ENCODE measurements around the gene SIM1.
"Not testable (repeated sequence)": the region's sequence is repeated elsewhere in the genome, so short reads cannot be mapped to it uniquely, and the experiment has no call there.

Gene SIM1

DNA sequence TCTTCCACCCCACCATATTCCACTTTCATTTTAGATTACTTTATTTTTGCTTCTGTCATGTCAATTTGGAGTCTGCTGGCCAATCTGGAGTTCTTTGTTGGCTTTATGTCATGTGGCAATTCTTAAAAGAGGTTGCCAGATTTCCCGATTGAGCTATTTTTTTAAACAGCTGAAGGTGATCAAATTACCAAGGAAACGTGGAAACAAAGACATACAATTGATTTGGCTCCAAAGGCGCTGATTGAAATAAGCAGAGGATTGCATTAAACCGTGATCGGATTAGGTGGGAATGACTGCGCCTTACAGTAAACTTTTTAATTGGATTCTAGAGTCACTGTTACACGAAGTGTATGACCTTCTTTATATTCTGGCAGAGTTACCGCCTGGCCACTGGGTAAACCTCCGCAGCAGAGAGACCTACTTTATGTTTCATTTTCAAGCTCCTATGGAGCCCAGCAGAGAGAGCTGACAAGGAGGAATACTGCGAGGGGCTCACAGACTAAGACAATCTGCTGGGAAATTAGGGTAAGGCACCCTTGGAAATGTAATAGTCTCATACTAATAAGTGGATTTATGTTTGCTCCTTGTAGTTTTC lies 37.9 kb downstream of the SIM1 start:
- no peak for DNase-seq (ENCODE audit: low read depth, low spot score)

DNA sequence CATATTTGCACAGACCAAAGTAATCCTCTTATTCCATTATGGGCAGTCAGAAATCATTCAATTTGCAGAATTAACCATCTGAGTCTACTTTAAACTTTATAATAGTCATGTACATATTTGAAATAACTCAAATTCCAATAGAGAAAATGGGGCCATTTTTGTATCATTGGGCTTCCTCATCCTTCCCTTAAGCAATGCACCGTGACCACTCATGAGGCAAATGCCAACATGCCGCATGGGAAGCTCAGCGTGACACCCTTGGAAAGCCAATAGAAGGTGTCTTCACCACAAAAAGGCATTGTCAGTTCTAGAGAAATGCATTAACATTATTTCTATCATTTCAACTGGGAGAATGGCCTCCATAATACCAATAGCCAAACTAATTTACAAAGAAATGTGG lies 38.5 kb downstream of the SIM1 start:
- DNase-seq (ENCODE audit: low read depth, low spot score) = no peak

DNA sequence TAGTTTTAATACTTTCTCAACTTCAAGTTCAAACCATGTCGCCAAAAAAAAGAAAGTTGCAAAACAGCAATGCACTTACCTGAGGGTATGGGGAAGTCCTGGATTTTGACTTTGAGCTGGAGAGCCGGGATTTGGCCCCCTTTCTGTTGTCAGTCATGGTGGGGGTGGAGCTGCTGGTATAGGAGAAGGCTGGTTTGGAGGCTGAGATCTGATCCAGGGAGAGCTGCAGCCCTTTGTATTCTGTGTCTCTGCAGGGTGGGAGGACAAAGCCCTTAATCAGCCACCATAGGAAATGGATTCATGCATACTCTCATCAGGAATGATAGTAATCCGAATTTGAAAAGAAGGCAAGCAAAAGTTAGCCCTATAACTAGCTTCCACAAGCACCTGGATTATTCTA lies 44.0 kb downstream of the SIM1 start:
- DNase-seq (ENCODE audit: low read depth, low spot score) = no peak

DNA sequence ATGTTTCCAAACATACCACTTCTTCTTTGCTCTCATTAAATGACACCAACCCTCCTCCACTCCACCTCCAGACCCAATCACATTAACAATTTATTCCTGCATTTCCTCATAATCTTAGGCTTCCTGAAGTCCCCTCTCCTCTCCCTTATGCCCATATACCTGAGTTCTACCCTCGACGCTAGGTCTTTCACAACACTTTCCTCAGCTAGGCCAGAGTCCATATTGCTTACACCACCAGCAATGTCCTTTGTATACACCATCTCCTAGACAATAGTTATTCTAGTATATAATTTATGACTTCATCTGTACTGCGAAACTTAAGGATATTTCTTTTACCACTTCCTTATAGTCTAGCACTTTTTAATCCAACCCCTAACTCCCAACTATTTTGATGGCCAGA lies 47.7 kb downstream of the SIM1 start:
- DNase-seq (ENCODE audit: low read depth, low spot score) = no peak

DNA sequence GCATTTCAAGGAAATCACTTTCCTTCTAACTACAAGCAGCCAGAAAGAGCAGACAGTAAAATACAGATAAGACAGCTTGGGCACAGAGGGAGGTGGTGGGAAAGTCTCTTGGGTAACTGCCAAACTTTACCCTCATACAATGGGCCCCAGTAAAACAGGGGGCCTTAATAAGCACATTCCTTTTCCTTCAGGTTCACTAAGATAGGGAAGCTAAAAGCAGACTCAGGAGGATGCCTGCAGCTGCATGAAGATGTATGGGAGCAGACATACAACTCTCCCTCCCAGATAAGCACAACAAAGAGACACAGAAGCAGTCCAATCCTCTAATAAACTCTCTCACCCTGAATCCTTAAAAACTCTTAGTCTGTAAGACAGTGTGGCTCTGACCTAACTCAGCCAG lies 49.0 kb downstream of the SIM1 start:
- DNase-seq (ENCODE audit: low read depth, low spot score) = no peak

DNA sequence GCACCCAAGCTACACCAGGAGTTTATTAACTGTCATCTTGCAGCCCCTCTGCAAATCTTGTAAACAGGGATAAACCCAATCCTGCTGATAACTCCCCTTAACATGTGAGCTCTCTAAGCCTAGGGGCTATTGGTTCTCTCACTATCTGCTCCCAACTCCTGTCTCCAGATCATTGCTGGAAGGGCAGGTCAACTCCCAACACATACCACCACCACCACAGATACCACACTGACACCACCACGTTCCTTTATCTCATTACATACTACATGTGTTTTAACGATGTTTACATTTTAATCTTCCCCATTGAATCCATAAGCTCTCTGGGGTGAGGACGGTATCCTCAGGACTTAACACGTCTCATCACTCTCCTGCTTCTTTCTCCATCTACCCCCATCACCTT lies 51.8 kb downstream of the SIM1 start:
- no peak for DNase-seq (ENCODE audit: low read depth, low spot score)

DNA sequence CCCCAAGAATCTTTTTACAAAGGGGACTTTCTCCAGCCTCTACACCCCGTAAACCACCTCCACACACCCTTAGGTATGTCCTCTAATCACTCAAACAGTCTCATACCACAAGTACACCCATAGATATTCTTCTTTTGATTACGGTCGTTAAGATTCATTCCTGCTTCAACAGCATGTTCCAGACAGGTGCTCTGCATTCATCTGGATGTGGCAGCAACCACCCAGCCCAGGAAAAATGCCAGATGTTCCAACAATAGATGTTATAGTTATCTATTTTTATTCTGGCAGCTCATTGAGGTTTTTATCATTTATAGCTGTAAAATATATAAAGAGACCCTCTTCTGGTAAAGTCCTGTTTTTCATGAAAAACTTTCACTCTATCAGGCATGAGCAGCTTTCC lies 60.7 kb downstream of the SIM1 start:
- DNase-seq (ENCODE audit: low read depth, low spot score) = no peak

DNA sequence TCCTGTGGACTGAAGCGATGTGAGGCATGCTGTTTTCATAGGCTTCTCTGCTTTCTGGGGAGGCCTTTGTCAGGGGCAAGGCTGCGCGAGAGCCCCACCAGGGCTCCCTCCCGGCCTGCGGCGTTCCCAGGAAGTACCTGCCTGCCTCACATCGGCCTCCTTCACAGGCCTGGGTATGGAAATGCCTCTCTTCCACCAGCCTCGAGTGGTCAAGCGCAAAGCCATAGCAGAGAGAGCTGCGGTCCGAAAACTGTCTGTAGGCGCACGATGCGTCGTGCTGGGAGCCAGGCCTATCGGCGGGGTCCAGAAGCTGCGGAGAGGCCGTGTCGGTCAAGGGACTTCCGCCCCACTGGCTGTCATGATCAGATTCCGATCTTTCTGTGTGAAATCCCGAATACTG lies 71.2 kb downstream of the SIM1 start:
- no peak for DNase-seq (ENCODE audit: low read depth, low spot score)

DNA sequence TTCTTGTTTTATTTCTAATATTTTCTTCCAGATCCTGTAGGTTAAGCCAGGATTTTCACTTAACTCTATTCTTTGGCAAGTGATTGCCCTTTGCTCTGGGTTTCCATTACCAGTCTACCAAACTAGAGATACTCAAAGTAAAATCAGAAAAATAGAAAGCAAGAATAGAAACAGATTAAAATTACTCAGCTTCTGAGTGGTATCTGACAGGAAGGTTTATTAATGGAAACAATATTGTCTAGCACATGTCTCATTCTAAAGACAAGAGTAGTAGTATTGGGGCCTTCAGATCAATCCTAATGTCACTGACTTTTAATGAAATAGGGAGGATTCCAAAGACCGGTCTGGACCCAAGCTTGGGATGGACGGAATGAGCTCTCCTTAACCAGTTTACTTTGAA lies 72.3 kb downstream of the SIM1 start:
- no peak for DNase-seq (ENCODE audit: low read depth, low spot score)

DNA sequence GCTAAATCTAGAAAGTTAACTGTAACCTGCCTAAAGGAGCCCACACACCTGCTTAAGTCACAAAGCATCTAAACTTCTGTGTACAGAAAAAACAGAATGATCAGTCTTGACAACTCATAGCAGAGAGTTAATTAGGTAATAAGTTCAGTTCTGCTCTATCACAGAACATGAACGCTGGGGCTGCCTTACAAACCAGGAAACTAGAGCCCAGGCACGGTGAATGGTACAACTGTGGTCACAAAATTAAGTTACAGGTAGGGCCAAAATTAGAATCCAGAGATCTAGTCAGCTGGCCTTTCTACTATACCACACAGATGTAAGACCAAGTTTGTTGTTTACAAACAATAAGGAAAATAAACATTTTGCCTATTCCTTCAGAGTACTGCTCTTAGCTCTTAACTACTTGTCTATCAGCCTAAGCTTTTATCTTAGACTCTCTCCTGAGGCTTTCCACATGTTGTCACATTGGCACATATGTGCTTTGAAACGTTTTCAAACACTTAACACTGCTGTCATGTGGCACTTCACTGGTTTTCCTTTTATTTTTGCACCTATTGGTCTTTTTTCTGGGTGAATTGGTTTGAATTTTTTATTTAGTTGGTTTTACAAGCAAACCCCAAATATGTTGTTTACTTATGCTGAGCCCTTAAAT lies 75.7 kb downstream of the SIM1 start:
- DNase-seq (ENCODE audit: low read depth, low spot score) = no peak

DNA sequence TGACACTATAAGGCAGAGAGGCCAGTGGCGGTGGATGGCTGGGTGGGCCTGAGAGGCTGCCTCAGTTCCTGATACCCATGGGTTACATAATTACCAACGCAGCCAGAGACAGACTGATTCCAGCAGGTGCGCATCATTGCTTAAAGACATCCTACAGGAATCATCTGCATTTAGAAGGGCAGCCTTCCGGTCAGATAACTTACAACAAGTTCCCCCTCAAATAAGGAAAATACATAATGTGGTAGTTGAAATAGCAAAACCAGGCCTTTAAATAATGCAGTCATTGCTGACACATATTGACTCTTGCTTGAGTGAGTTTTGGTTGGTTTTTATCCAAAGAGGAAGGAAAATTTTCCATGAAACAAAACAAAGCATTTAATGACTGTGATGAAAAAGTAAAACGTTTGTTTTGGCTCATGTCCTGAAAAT lies 81.9 kb downstream of the SIM1 start:
- no peak for DNase-seq (ENCODE audit: low read depth, low spot score)

DNA sequence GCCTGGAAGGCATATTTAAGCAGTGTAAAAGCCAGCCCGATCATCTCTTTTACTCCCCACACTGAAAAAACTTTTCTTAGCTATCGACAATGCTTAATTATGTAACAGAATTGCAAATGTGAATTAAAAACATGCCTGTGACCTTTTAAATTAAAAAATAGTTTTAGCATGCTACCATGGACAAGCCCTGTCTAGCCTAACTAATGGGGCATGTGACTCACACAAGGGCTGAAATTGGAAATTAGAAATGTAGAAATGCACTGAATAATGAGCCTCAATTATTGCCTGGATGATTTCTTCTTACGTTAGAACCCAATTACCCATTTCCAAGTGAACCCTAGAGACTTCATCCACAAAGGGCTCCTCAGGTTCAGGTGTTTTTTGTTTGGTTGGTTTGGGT lies 82.7 kb downstream of the SIM1 start:
- DNase-seq (ENCODE audit: low read depth, low spot score) = no peak

DNA sequence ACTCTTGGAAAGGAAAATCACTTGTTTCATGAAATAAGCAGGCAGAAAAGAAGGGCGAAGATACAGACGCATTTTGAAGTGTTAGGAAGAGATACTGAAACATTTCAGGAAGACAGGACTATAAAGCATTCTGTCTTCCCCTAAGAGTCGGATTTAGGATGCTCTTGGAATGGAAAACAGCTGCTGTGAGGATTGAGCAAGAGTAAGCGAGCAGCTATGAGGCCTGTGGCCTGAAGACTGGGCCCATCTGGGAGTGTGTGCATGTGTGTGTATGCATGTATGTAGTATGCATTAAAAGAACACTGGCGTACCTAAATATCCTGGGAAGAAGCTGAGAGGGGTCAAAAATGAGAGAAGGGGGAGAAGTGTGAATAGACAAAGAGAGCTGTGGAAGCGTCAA lies 83.6 kb downstream of the SIM1 start:
- no peak for DNase-seq (ENCODE audit: low read depth, low spot score)

DNA sequence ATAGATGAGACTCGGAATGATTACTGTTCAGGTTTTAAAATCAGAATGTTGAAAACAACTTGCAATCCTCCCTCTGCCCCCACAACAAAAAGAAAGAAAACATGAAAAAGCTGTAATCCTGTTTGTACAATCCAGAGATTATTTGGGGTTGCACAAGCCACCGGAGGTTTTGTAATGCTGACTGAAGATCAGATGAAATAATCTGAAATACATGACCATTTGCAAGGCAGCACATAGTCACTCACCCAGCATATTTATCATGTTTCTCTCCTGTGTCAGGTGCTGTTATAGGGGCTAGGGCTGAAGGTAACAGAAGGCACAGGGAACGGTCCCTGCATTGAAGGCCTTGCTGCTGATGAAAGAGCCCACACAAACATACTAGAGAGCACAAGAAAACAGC lies 85.3 kb downstream of the SIM1 start:
- DNase-seq (ENCODE audit: low read depth, low spot score) = no peak

DNA sequence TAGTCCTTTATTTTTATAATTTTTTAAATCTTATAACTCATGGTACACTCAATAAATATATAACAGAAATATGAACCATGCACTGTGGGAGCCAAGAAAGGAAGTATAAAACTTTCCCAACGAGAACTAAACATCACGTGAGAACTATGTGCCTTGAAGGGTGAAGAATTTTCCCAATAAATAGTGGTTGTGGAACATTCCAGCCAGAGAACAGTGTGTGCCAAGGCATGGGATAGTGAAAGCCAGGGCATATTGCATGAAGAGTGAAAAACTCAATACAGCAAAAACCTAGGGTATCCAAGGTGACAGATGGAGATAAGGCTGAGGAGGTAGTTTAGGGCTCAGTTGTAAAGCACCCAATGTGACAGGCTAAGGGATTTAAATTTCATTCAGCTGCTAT lies 86.1 kb downstream of the SIM1 start:
- no peak for DNase-seq (ENCODE audit: low read depth, low spot score)

DNA sequence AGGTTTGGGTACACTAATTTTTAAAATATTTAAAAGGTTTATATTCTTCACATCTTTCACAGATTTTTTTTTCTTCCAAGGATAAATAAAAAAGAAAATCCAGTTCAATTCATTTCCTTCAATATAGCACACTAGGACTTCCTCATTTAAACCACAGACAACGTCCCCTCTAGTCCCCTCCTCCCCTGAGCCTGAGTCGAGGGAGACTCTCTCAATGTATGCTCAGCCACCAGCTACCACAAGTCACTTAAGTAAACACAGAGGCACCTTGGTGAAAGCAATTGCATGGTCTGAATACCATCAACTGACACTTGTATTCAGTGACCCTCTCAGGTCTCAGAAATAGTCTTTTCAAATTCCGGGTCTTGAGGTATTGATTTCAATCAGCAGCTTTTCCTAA lies 88.6 kb downstream of the SIM1 start:
- no peak for DNase-seq (ENCODE audit: low read depth, low spot score)

DNA sequence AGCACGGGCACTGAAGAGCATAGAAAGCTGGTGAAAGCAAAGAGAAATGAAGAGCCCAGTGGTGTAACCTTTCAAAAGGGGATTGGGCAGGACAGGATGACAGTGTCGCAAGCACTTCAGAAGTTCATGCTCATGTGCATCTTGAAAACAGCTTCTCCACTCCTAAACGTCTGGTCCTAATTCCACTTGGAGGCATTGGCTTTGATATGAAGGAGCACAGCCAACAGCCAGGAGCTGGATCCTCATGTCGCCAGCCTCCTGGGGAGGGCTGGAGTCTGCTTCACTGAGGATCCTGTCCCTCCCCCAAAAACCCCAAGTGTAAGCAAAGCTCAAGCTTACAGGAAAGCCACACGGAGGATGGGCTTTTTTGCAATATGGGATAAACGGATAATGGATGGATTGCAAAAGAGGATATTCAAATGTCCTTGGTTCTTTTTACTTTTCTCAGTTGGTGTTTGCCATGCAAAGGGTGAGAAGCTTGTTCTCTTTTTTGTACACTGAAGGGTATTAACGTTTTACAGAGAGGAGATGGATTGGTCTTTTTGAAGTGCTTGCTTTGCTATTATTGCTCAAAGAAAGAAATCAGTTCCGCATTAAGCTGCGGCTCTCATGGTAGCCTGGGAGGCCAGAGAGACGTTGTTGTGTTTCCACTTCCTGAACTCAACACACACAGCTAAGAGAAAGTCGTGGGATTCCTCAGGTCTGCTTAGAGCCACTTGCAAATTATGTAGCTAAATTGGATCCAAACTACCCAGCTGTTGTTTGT lies 92.2 kb downstream of the SIM1 start:
- DNase-seq (ENCODE audit: low read depth, low spot score) = no peak

DNA sequence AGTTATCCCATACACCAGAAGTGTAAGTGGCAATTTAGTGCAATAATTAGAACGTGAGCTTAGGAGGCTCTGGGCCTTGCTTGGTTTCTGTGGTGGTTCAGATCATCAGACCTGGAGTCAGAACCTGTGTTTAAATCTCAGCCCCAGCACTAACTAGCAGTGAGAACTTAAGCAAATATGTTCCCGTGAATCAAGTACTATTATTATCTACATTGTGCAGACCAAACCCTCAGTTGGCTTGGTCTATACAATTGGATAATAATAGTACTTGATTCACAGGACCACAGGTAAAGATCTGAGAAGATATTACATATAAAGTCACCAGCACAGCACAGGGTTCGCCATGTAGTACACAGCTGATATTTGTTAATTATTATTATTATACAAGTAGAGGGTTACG lies 93.1 kb downstream of the SIM1 start:
- DNase-seq (ENCODE audit: low read depth, low spot score) = no peak

DNA sequence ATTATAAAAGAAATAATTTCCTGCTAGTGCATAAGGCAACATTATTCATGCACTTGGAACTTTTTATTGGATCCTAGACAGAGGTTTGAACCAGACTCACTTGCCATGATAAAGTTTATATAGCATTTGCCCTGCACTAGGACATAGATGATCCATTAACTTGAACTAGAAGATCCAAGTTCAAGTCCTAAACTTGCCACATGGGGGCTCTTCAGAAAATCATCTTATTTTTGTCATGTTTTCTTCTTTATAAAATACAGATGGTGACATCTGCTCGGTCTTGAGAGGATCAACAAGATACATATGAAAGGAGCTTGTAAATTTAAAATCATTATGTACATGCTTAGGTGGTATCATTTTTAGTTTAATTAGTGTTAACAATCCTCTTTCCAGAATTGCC lies 94.5 kb downstream of the SIM1 start:
- DNase-seq (ENCODE audit: low read depth, low spot score) = no peak

DNA sequence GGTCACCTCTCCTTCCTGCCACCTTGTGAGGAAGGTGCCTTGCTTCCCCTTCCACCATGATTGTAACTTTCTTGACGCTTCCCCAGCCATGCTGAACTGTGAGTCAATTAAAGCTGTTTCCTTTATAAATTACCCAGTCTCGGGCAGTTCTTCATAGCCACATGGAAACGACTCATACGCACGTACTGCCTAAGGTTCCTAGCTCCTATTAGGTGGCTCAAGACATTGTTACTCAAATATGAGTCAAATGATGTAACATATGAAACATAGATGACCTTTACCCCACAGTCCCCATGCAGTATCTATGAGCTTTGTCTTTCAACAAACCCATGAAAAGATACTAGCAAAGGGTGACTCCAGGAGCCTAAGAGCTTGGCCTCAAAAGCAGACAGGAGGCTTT lies 98.3 kb downstream of the SIM1 start:
- no peak for DNase-seq (ENCODE audit: low read depth, low spot score)

DNA sequence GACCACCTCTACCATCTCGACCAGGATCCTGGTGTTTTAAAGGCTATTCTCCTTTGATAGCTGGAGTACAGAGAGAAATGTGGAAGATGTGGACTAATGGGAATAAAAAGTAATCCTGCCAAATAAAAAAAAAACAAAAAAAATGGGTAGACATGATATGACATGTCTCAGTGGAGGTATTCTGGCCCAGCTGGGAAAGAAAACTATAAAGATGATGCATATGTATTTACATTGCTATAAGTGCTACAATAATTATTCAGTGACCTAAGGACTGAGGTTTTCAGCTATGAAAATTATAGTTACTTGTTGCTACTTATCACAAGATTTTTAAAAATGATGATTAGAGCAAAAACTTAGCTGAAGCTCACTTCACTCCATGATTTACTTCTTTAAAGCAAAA lies 101.1 kb downstream of the SIM1 start:
- DNase-seq (ENCODE audit: low read depth, low spot score) = no peak

DNA sequence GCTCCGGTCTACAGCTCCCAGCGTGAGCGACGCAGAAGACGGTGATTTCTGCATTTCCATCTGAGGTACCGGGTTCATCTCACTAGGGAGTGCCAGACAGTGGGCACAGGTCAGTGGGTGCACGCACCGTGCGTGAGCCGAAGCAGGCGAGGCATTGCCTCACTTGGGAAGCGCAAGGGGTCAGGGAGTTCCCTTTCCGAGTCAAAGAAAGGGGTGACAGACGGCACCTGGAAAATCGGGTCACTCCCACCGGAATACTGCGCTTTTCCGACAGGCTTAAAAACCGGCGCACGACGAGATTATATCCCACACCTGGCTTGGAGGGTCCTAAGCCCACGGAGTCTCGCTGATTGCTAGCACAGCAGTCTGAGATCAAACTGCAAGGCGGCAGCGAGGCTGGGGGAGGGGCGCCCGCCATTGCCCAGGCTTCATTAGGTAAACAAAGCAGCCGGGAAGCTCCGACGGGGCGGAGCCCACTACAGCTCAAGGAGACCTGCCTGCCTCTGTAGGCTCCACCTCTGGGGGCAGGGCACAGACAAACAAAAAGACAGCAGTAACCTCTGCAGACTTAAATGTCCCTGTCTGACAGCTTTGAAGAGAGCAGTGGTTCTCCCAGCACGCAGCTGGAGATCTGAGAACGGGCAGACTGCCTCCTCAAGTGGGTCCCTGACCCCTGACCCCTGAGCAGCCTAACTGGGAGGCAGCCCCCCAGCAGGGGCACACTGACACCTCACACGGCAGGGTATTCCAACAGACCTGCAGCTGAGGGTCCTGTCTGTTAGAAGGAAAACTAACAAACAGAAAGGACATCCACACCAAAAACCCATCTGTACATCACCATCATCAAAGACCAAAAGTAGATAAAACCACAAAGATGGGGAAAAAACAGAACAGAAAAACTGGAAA lies 109.7 kb downstream of the SIM1 start:
- DNase-seq (ENCODE audit: low read depth, low spot score) = not testable (repeated sequence)
